Keratinocyte (primary cell): ENCODE measurements around the gene SMIM36. TPM values are rescaled to one million over a fixed set of nuclear protein-coding genes. Genes with fewer than 3 reads are reported as not detected.
"Not testable (repeated sequence)": the region's sequence is repeated elsewhere in the genome, so short reads cannot be mapped to it uniquely, and the experiment has no call there.

ENCODE experiments used
- DNase-seq: peaks from one replicate; pipeline ENCODE4 v3.0.0-alpha.2; 2011; ENCODE audit warnings: low read depth, missing footprints, low spot score
- FAIRE-seq: peaks from 2 replicates; lab custom pipeline; 2011; peaks lifted over from hg19 to GRCh38; lab: Jason Lieb, UNC
- H2AFZ ChIP-seq: 2 replicates; pipeline ENCODE4 v1.6.0; 2012; ENCODE audit warnings: low read length, control low read depth, inconsistent platforms; ENCODE audit not compliant: control insufficient read depth
- H3K27ac ChIP-seq: 2 replicates; pipeline ENCODE4 v1.5.1; 2011; ENCODE audit warnings: low read length; ENCODE audit not compliant: control insufficient read depth, insufficient read depth
- H3K27me3 ChIP-seq: 3 replicates; pipeline ENCODE4 v1.6.0; 2011; ENCODE audit warnings: low read length; ENCODE audit not compliant: control insufficient read depth, insufficient read depth; ENCODE audit errors: extremely low read depth
- H3K36me3 ChIP-seq, 2 experiments: 2 replicates in 1 of 2; 3 replicates in 1 of 2; pipeline ENCODE4 v1.5.1; 2011; ENCODE audit warnings: low read length in 2 of 2, mild to moderate bottlenecking in 1 of 2; ENCODE audit not compliant: control insufficient read depth in 2 of 2, insufficient read depth in 2 of 2; ENCODE audit errors: extremely low read depth in 1 of 2
- H3K4me1 ChIP-seq: 3 replicates; pipeline ENCODE4 v1.5.1; 2011; ENCODE audit warnings: low read length; ENCODE audit not compliant: control insufficient read depth, insufficient read depth; ENCODE audit errors: extremely low read depth
- H3K4me2 ChIP-seq: 3 replicates; pipeline ENCODE4 v1.6.0; 2011; ENCODE audit warnings: low read depth, low read length; ENCODE audit not compliant: control insufficient read depth, insufficient read depth; ENCODE audit errors: extremely low read depth
- H3K4me3 ChIP-seq, 3 experiments: fragments of 200-600 bp in 1 of 3; sonication (generic) in 1 of 3; 2 replicates in 2 of 3; 3 replicates in 1 of 3; pipeline ENCODE4 v1.5.1; 2011 to 2016; ENCODE audit warnings: low read length in 3 of 3, mild to moderate bottlenecking in 3 of 3, control low read depth in 2 of 3, inconsistent platforms in 1 of 3, low read depth in 1 of 3, mixed read lengths in 1 of 3, mixed run types in 1 of 3, moderate library complexity in 1 of 3; ENCODE audit not compliant: control insufficient read depth in 2 of 3, insufficient read depth in 2 of 3; ENCODE audit errors: extremely low read depth in 1 of 3
- H3K79me2 ChIP-seq: 2 replicates; pipeline ENCODE4 v1.6.0; 2012; ENCODE audit warnings: low read length; ENCODE audit not compliant: control insufficient read depth, insufficient read depth
- H3K9ac ChIP-seq: 3 replicates; pipeline ENCODE4 v1.6.0; 2011; ENCODE audit warnings: low read length; ENCODE audit not compliant: control insufficient read depth, insufficient read depth; ENCODE audit errors: extremely low read depth
- H3K9me1 ChIP-seq: 3 replicates; pipeline ENCODE4 v1.6.0; 2011; ENCODE audit warnings: low read length; ENCODE audit not compliant: control insufficient read depth, insufficient read depth; ENCODE audit errors: extremely low read depth
- H3K9me3 ChIP-seq: 2 replicates; pipeline ENCODE4 v1.5.1; 2012; ENCODE audit warnings: low read depth, low read length; ENCODE audit not compliant: control insufficient read depth
- H4K20me1 ChIP-seq: 3 replicates; pipeline ENCODE4 v1.6.0; 2011; ENCODE audit warnings: low read length; ENCODE audit not compliant: control insufficient read depth, insufficient read depth; ENCODE audit errors: extremely low read depth
- CTCF ChIP-seq, 3 experiments: IDR thresholded peaks in 1 of 3; conservative IDR thresholded peaks in 1 of 3; optimal IDR thresholded peaks in 1 of 3; 2 replicates in 2 of 3; 3 replicates in 1 of 3; pipeline versions ENCODE3 to v1.5.1; 2011; ENCODE audit warnings: low read length in 3 of 3, mild to moderate bottlenecking in 3 of 3, moderate library complexity in 2 of 3, control low read depth in 1 of 3, inconsistent platforms in 1 of 3; ENCODE audit not compliant: insufficient read depth in 2 of 3; ENCODE audit errors: extremely low read depth in 1 of 3
- EZH2 ChIP-seq: IDR thresholded peaks from one replicate; pipeline ENCODE4 v1.6.1; 2012; ENCODE audit warnings: inconsistent platforms, mild to moderate bottlenecking, low read length, moderate library complexity
- dilution Hi-C: fragments of 300-500 bp; cut with MboI; formaldehyde crosslinking; loops from one replicate; pipeline ENCODE4 v1.7.0; 2020; ENCODE audit warnings: low sequenced_read_pairs; ENCODE audit not compliant: extremely low pct_ligation_motif_present
- polyA plus RNA-seq, 5 experiments: library from polyadenylated mRNA; depleted of rRNA in 3 of 5; stranded (reverse) in 3 of 5; stranded (forward) in 1 of 5; unstranded in 1 of 5; fragments of >200 nt; gene quantifications; 1 replicate in 1 of 5; 2 replicates in 3 of 5; 3 replicates in 1 of 5; pipeline versions ENCODE4 v1.2.1 to v1.2.3, GENCODE V29; 2011 to 2012; ENCODE audit warnings: missing spikeins in 2 of 5, low read depth in 1 of 5, low replicate concordance in 1 of 5

SMIM36 gene
- polyA plus RNA-seq, 1 donor (not counting 4 experiments of a cell fraction or from before 2014, with no cell fraction given), result not detected

- Histone ChIP-seq H3K9me3 (no peaks in the 10 kb centered on the region), H3K27ac (no peak overlapping the region), H3K4me1 (peaks cover 8% of the 10 kb centered on the region), H2AFZ (no peak overlapping the region), H3K9ac (no peak overlapping the region), H3K4me2 (no peak overlapping the region), H3K79me2 (peaks cover 2% of the 10 kb centered on the region), H3K27me3 (peaks cover 14% of the 10 kb centered on the region), H4K20me1 (no peaks in the 10 kb centered on the region), H3K9me1 (no peaks in the 10 kb centered on the region), H3K4me3 (no peak overlapping the region), H3K36me3 (no peaks in the 10 kb centered on the region)
- DNase-seq (no peak), FAIRE-seq (no peak)
- no peak for TF ChIP-seq EZH2
- TF ChIP-seq CTCF (optimal IDR thresholded peaks at IDR 0.05 in 1 of 3, IDR thresholded peaks at IDR 0.05 in 1 of 3, conservative IDR thresholded peaks at IDR 0.05 in 1 of 3; ENCODE audit: extremely low read depth in 1 of 3, insufficient read depth in 2 of 3, low read length in 3 of 3), result no peak
- dilution Hi-C loops, result no loop called here
Measured at GRCh38 chr17:55423535-55423934, 87.7 kb downstream of the SMIM36 start.

- H3K9me3 ChIP-seq, H2AFZ ChIP-seq, FAIRE-seq, H3K4me2 ChIP-seq, H3K4me1 ChIP-seq, H4K20me1 ChIP-seq, H3K4me3 ChIP-seq, dilution Hi-C loops, H3K9ac ChIP-seq, H3K79me2 ChIP-seq, H3K9me1 ChIP-seq, H3K27ac ChIP-seq, DNase-seq, H3K36me3 ChIP-seq: not testable (repeated sequence)
- peaks cover 14% of the 10 kb centered on the region for H3K27me3 ChIP-seq
Measured at GRCh38 chr17:55422828-55423164, 88.5 kb downstream of the SMIM36 start.
